KMS-11 (cell line): ENCODE results near the gene CNOT2.

Experiments used
- H2AFZ ChIP-seq: fragments of 200-600 bp; sonication (generic); 2 replicates; pipeline ENCODE4 v1.6.1; 2016; ENCODE audit warnings: antibody characterized with exemption, mixed run types, low read depth
- H3K27ac ChIP-seq: fragments of 200-600 bp; sonication (generic); 2 replicates; pipeline ENCODE4 v1.6.1; 2016; ENCODE audit warnings: mild to moderate bottlenecking, mixed run types
- H3K27me3 ChIP-seq: fragments of 200-600 bp; sonication (generic); 2 replicates; pipeline ENCODE4 v1.6.1; 2017; ENCODE audit warnings: mild to moderate bottlenecking, low read depth, mixed run types, moderate library complexity; ENCODE audit not compliant: insufficient read depth
- H3K36me3 ChIP-seq: fragments of 200-600 bp; sonication (generic); 2 replicates; pipeline ENCODE4 v1.6.1; 2017; ENCODE audit warnings: mild to moderate bottlenecking, mixed run types; ENCODE audit not compliant: insufficient read depth
- H3K4me1 ChIP-seq: fragments of 200-600 bp; sonication (generic); 2 replicates; pipeline ENCODE4 v1.6.1; 2016; ENCODE audit warnings: mild to moderate bottlenecking, low read depth, mixed run types; ENCODE audit not compliant: poor library complexity, severe bottlenecking
- H3K4me2 ChIP-seq: fragments of 200-600 bp; sonication (generic); 2 replicates; pipeline ENCODE4 v1.7.0; 2016; ENCODE audit warnings: mild to moderate bottlenecking, mixed run types
- H3K4me3 ChIP-seq: fragments of 200-600 bp; sonication (generic); IDR thresholded peaks from 2 replicates; pipeline ENCODE4 v1.6.1; 2017; ENCODE audit warnings: low read depth, low read length, mixed read lengths; ENCODE audit not compliant: insufficient read depth
- H3K79me2 ChIP-seq: fragments of 200-600 bp; sonication (generic); 2 replicates; pipeline ENCODE4 v1.6.1; 2016; ENCODE audit warnings: low read depth, mixed run types; ENCODE audit not compliant: insufficient read depth
- H3K9ac ChIP-seq: fragments of 200-600 bp; sonication (generic); 2 replicates; pipeline ENCODE4 v1.6.1; 2016; ENCODE audit warnings: mild to moderate bottlenecking, mixed run types
- H4K20me1 ChIP-seq: fragments of 200-600 bp; sonication (generic); 2 replicates; pipeline ENCODE4 v1.6.1; 2016; ENCODE audit warnings: mild to moderate bottlenecking, mixed run types; ENCODE audit not compliant: insufficient read depth
- TF ChIP-seq, protein P1 (sequence below): fragments of 200-600 bp; sonication (generic); conservative IDR thresholded peaks from 2 replicates; pipeline ENCODE4 v1.6.1; 2017; ENCODE audit warnings: low read depth, mild to moderate bottlenecking, antibody characterized with exemption, low read length, moderate library complexity, mixed read lengths

The CNOT2 gene

DNA sequence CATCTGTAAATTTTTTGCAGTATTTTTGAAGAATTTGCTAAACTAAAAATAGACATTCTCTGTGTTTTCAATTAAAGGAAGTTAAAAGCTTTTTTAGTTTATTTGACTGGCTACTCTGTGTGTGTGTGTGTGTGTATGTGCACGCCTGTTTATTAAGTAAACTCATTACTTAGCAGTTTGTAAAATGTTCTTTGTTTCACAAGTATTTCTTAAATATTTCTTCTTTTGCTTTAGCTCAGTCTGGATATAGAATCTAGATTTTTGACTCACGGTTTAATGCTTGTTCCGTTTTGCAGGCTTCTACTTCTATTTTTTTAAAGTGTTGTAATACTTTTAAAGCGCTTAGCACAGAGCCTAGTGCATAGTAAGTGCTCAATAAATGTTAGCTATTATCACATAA lies 76.4 kb downstream of the CNOT2 start:
- TF ChIP-seq, protein P1, sequence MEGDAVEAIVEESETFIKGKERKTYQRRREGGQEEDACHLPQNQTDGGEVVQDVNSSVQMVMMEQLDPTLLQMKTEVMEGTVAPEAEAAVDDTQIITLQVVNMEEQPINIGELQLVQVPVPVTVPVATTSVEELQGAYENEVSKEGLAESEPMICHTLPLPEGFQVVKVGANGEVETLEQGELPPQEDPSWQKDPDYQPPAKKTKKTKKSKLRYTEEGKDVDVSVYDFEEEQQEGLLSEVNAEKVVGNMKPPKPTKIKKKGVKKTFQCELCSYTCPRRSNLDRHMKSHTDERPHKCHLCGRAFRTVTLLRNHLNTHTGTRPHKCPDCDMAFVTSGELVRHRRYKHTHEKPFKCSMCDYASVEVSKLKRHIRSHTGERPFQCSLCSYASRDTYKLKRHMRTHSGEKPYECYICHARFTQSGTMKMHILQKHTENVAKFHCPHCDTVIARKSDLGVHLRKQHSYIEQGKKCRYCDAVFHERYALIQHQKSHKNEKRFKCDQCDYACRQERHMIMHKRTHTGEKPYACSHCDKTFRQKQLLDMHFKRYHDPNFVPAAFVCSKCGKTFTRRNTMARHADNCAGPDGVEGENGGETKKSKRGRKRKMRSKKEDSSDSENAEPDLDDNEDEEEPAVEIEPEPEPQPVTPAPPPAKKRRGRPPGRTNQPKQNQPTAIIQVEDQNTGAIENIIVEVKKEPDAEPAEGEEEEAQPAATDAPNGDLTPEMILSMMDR = no peak
- Histone ChIP-seq H3K27me3 (no peaks in the 10 kb centered on the region), H4K20me1 (peaks cover 8% of the 10 kb centered on the region), H3K79me2 (peaks cover 23% of the 10 kb centered on the region; the same call in 1 of the 2 replicates), H2AFZ (no peak overlapping the region), H3K4me2 (no peak overlapping the region), H3K4me1 (peaks cover 46% of the 10 kb centered on the region), H3K4me3 (no peak overlapping the region), H3K36me3 (no peaks in the 10 kb centered on the region), H3K9ac (no peak overlapping the region), H3K27ac (no peak overlapping the region)

DNA sequence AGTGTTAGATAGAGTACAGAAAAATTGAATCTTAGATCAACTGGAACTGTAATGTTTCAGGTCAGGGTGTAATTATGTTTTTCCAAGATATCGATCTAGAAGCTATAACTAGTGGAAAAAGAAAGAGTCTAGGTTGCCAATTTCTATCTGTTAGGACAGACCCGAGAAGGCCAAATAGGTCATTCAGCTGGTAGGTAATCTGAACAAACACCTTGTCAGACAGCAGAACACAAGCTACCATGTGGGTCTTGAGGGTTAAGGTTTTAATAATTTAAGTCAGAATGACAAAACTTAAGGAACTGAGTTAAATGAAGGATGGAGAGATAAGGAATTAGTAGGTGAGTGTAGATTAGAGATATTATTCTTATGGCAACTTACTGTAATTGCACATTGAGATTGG lies 78.0 kb downstream of the CNOT2 start:
- peaks cover 41% of the 10 kb centered on the region for H3K4me1 ChIP-seq
- peaks cover 23% of the 10 kb centered on the region; the same call in 1 of the 2 replicates for H3K79me2 ChIP-seq
- no peak overlapping the region for H2AFZ ChIP-seq
- TF ChIP-seq, protein P1 = no peak
- peaks cover 8% of the 10 kb centered on the region; the same call in 1 of the 2 replicates for H4K20me1 ChIP-seq
- H3K36me3 ChIP-seq = no peaks in the 10 kb centered on the region
- H3K27me3 ChIP-seq = no peaks in the 10 kb centered on the region
- no peak overlapping the region for H3K9ac ChIP-seq
- no peak overlapping the region for H3K4me2 ChIP-seq
- H3K4me3 ChIP-seq = no peak overlapping the region
- no peak overlapping the region for H3K27ac ChIP-seq

DNA sequence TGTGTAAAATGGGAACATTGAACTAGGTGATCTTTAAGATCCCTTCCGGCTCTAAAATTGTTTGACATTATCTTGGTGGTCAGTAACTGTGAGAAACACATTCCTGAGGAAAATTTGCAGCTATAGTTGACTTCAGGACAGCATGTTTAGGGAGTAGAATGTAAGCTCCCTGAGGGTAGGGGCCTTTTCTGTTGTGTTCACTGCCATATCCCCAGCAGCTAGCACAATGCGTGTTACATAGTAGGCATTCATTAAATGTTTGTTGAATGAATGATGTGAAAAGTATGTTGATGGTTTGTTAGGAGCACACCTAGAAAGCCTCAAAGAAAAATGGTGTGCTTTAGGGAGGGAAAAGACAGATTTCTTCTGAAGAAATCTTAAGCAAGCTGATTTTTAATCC lies 84.3 kb downstream of the CNOT2 start:
- H4K20me1 ChIP-seq = no peaks in the 10 kb centered on the region
- H3K4me3 ChIP-seq = no peak overlapping the region
- H3K27me3 ChIP-seq = no peaks in the 10 kb centered on the region
- H3K4me1 ChIP-seq = no peaks in the 10 kb centered on the region
- no peak overlapping the region for H3K9ac ChIP-seq
- H2AFZ ChIP-seq = no peak overlapping the region
- no peaks in the 10 kb centered on the region for H3K79me2 ChIP-seq
- H3K4me2 ChIP-seq = no peak overlapping the region
- no peaks in the 10 kb centered on the region for H3K36me3 ChIP-seq
- TF ChIP-seq, protein P1 = no peak
- H3K27ac ChIP-seq = no peak overlapping the region

DNA sequence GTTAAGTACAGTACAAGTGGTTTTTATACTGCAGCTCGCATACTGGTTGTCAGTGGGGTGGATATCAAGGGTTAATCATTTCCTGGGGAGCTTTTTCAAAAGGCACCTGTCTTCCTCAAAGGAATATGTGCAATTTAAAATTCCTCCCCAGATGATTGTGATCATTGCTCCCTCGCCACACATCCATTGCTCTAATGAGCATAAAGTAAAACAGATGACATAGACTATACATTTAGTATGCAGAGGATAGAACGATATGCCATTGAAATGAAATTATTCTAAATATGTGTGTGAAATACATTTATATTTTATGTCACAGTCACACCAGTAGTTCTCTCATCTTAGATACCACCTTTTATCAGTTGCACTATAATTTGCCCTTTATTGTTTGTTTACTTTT lies 86.5 kb downstream of the CNOT2 start:
- Histone ChIP-seq H3K79me2 (no peaks in the 10 kb centered on the region), H3K27ac (no peak overlapping the region), H4K20me1 (no peaks in the 10 kb centered on the region), H3K36me3 (no peaks in the 10 kb centered on the region), H3K27me3 (no peaks in the 10 kb centered on the region), H2AFZ (no peak overlapping the region), H3K4me1 (peaks cover 5% of the 10 kb centered on the region), H3K4me2 (no peak overlapping the region), H3K9ac (no peak overlapping the region), H3K4me3 (no peak overlapping the region)
- TF ChIP-seq, protein P1 = no peak
